A204.1 (cell line): ENCODE results near the gene TBX19.

ENCODE experiments used
- FAIRE-seq: peaks from 2 replicates; lab custom pipeline; 2012; peaks lifted over from hg19 to GRCh38; lab: Jason Lieb, UNC

Gene TBX19

GRCh38 chr1:168360151-168361021, 79.7 kb downstream of the TBX19 start:
- no peak for FAIRE-seq

GRCh38 chr1:168361252-168361651, 80.6 kb downstream of the TBX19 start:
- FAIRE-seq: no peak

GRCh38 chr1:168362991-168363390, 82.3 kb downstream of the TBX19 start:
- FAIRE-seq: no peak
